ENCODE measurements around the gene ZNF532.

The ZNF532 gene

GRCh38 chr18:58870621-58871020, 5.9 kb downstream of the ZNF532 start:
- DNase-seq, result no peak

GRCh38 chr18:58871514-58872420, 7.1 kb downstream of the ZNF532 start:
- DNase-seq, result no peak

- DNase-seq, result no peak
These were observed 14.0 kb downstream of the ZNF532 start for GRCh38 chr18:58878640-58879039.

- DNase-seq, result no peak
These were observed 16.8 kb downstream of the ZNF532 start for GRCh38 chr18:58881477-58881876.

GRCh38 chr18:58882044-58882443, 17.4 kb downstream of the ZNF532 start:
- DNase-seq, result no peak

- DNase-seq, result no peak
These were observed 18.0 kb downstream of the ZNF532 start for GRCh38 chr18:58882686-58883085.

- DNase-seq, result no peak
These were observed 20.0 kb downstream of the ZNF532 start for GRCh38 chr18:58884680-58885079.

GRCh38 chr18:58886431-58886830, 21.8 kb downstream of the ZNF532 start:
- DNase-seq, result no peak

- no peak for DNase-seq
These were observed 22.4 kb downstream of the ZNF532 start for GRCh38 chr18:58886864-58887612.

- no peak for DNase-seq
These were observed 22.9 kb downstream of the ZNF532 start for GRCh38 chr18:58887613-58887963.

GRCh38 chr18:58891776-58892175, 27.1 kb downstream of the ZNF532 start:
- DNase-seq, result no peak

GRCh38 chr18:58892488-58892887, 27.8 kb downstream of the ZNF532 start:
- DNase-seq, result no peak

GRCh38 chr18:58893388-58894099, 28.9 kb downstream of the ZNF532 start:
- DNase-seq, result no peak

- DNase-seq, result no peak
These were observed 30.3 kb downstream of the ZNF532 start for GRCh38 chr18:58894930-58895329.

- no peak for DNase-seq
These were observed 30.7 kb downstream of the ZNF532 start for GRCh38 chr18:58895385-58895784.

GRCh38 chr18:58896268-58896667, 31.6 kb downstream of the ZNF532 start:
- DNase-seq, result no peak

- no peak for DNase-seq
These were observed 32.2 kb downstream of the ZNF532 start for GRCh38 chr18:58896734-58897508.

GRCh38 chr18:58898010-58898799, 33.5 kb downstream of the ZNF532 start:
- DNase-seq, result no peak

GRCh38 chr18:58900015-58900649, 35.5 kb downstream of the ZNF532 start:
- no peak for DNase-seq

- no peak for DNase-seq
These were observed 36.5 kb downstream of the ZNF532 start for GRCh38 chr18:58901143-58901542.

- no peak for DNase-seq
These were observed 37.1 kb downstream of the ZNF532 start for GRCh38 chr18:58901783-58902182.
